Measurements from ENCODE around the gene ETNK2.
"Not testable (repeated sequence)": the region's sequence is repeated elsewhere in the genome, so short reads cannot be mapped to it uniquely, and the experiment has no call there.

Gene ETNK2

GRCh38 chr1:204094856-204095634 is 56.8 kb downstream of the ETNK2 start:
- peak; percentile 83 for DNase-seq

- DNase-seq: no peak
Measured at GRCh38 chr1:204094313-204094729, 57.5 kb downstream of the ETNK2 start.

- no peak for DNase-seq
Measured at GRCh38 chr1:204093781-204094180, 58.1 kb downstream of the ETNK2 start.

- no peak for DNase-seq
Measured at GRCh38 chr1:204093421-204093717, 58.5 kb downstream of the ETNK2 start.

- DNase-seq: no peak
Measured at GRCh38 chr1:204092632-204093420, 59.0 kb downstream of the ETNK2 start.

- no peak for DNase-seq
Measured at GRCh38 chr1:204091787-204092312, 60.0 kb downstream of the ETNK2 start.

- no peak for DNase-seq
Measured at GRCh38 chr1:204091066-204091465, 60.8 kb downstream of the ETNK2 start.

- not testable (repeated sequence) for DNase-seq
Measured at GRCh38 chr1:204090132-204090531, 61.7 kb downstream of the ETNK2 start.

- no peak for DNase-seq
Measured at GRCh38 chr1:204089044-204089751, 62.6 kb downstream of the ETNK2 start.

GRCh38 chr1:204088596-204088995 is 63.2 kb downstream of the ETNK2 start:
- no peak for DNase-seq

- DNase-seq: no peak
Measured at GRCh38 chr1:204087893-204088528, 63.8 kb downstream of the ETNK2 start.

GRCh38 chr1:204087181-204087892 is 64.5 kb downstream of the ETNK2 start:
- DNase-seq: no peak

- peak; percentile 69 for DNase-seq
Measured at GRCh38 chr1:204085876-204086275, 66.0 kb downstream of the ETNK2 start.

- peak; percentile 96 for DNase-seq
Measured at GRCh38 chr1:204084247-204084772, 67.5 kb downstream of the ETNK2 start.

- DNase-seq: no peak
Measured at GRCh38 chr1:204083491-204083890, 68.4 kb downstream of the ETNK2 start.

- DNase-seq: no peak
Measured at GRCh38 chr1:204081791-204082513, 69.9 kb downstream of the ETNK2 start.

- DNase-seq: no peak
Measured at GRCh38 chr1:204081164-204081790, 70.6 kb downstream of the ETNK2 start.
